ENCODE results near the gene KDM1A.

The KDM1A gene

DNA sequence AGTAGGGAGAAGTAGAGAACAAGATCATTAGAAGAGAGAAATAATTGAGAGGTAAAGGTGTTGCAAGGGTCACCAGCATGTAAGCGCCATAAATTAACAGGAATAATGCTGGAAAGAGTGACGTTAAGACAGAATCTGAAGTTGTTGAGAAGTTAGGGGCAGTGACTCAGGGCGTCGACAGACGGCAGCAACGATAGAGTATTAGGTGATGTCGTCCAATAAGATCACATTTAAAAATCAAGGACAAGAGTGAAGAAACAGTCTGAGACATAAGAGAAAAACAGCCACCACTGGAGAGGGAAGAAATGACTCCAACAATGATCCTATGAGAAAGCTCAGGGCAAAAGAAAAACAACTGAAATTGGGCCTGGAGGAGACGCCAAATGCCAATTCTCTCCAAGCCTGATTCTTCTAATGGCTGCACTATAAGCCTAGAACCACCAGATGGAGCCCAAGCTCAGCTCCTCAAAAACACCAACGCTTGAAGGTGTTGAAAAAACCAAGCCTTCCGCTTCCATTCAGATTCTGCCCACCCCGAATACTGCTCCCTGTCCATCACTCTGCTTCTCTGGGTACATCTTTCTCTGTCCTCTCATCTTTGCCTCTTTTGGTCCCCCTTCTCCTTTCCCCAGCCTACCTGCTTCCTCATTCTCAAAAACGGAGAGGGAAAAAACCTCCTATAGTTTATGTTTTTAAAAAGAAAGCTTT is 79.3 kb downstream of the KDM1A start:
- Histone ChIP-seq H3K27me3 (ENCODE audit: insufficient read depth, low read length) (no peaks in the 10 kb centered on the region), H3K79me1 (ENCODE audit: low read length) (peaks cover 1% of the 10 kb centered on the region), H2AK5ac (ENCODE audit: low read length) (no peak overlapping the region), H4K12ac (ENCODE audit: low read depth, low read length) (no peak overlapping the region), H3K4me2 (ENCODE audit: low read length) (no peak overlapping the region), H4K91ac (ENCODE audit: low read depth, low read length) (no peak overlapping the region), H3K4me3 (ENCODE audit: low read depth, low read length) (no peak overlapping the region), H3K4me1 (ENCODE audit: control insufficient read depth in 1 of 2, insufficient read depth in 2 of 2, low read length in 2 of 2) (peaks cover 10 to 17% of the 10 kb centered on the region in 2 experiments), H2BK120ac (ENCODE audit: insufficient read depth, low read length, poor library complexity) (no peak overlapping the region), H3K79me2 (ENCODE audit: control insufficient read depth, insufficient read depth, low read length, poor library complexity) (no peaks in the 10 kb centered on the region), H3K9ac (ENCODE audit: low read length) (no peak overlapping the region), H2BK5ac (ENCODE audit: low read depth, low read length, poor library complexity) (no peak overlapping the region), H3K27ac (ENCODE audit: low read depth, low read length) (no peak overlapping the region), H2AFZ (ENCODE audit: insufficient read depth, low read length, poor library complexity) (no peak overlapping the region), H4K8ac (ENCODE audit: low read depth, low read length) (no peak overlapping the region), H3K9me3 (ENCODE audit: insufficient read depth, low read depth, low read length) (no peaks in the 10 kb centered on the region), H3K14ac (ENCODE audit: low read length) (no peak overlapping the region), H3K36me3 (ENCODE audit: control insufficient read depth in 1 of 2, insufficient read depth in 2 of 2, low read length in 2 of 2) (peaks cover 4 to 11% of the 10 kb centered on the region in 2 experiments), H3K4ac (ENCODE audit: low read depth, low read length) (no peak overlapping the region), H2BK12ac (ENCODE audit: low read length) (no peak overlapping the region), H3K23ac (ENCODE audit: low read length) (no peak overlapping the region), H3K18ac (ENCODE audit: low read length) (no peak overlapping the region)
- no CpG with 5 or more reads among the region's 12 CpGs for WGBS (ENCODE audit: extremely low coverage, insufficient coverage, insufficient read length)
- DNase-seq: peak; percentile 73 to 86

- Histone ChIP-seq H3K14ac (ENCODE audit: low read length) (no peak overlapping the region), H3K4me1 (ENCODE audit: control insufficient read depth in 1 of 2, insufficient read depth in 2 of 2, low read length in 2 of 2) (peaks cover 10 to 17% of the 10 kb centered on the region in 2 experiments), H3K79me1 (ENCODE audit: low read length) (peaks cover 1% of the 10 kb centered on the region), H2AFZ (ENCODE audit: insufficient read depth, low read length, poor library complexity) (no peak overlapping the region), H2BK5ac (ENCODE audit: low read depth, low read length, poor library complexity) (no peak overlapping the region), H3K23ac (ENCODE audit: low read length) (no peak overlapping the region), H4K91ac (ENCODE audit: low read depth, low read length) (no peak overlapping the region), H3K18ac (ENCODE audit: low read length) (no peak overlapping the region), H3K4ac (ENCODE audit: low read depth, low read length) (no peak overlapping the region), H4K12ac (ENCODE audit: low read depth, low read length) (no peak overlapping the region), H3K9ac (ENCODE audit: low read length) (no peak overlapping the region), H3K79me2 (ENCODE audit: control insufficient read depth, insufficient read depth, low read length, poor library complexity) (no peaks in the 10 kb centered on the region), H4K8ac (ENCODE audit: low read depth, low read length) (no peak overlapping the region), H2BK12ac (ENCODE audit: low read length) (no peak overlapping the region), H3K27ac (ENCODE audit: low read depth, low read length) (no peak overlapping the region), H3K27me3 (ENCODE audit: insufficient read depth, low read length) (no peaks in the 10 kb centered on the region), H3K9me3 (ENCODE audit: insufficient read depth, low read depth, low read length) (no peaks in the 10 kb centered on the region), H2AK5ac (ENCODE audit: low read length) (no peak overlapping the region), H3K36me3 (ENCODE audit: control insufficient read depth in 1 of 2, insufficient read depth in 2 of 2, low read length in 2 of 2) (peaks cover 0 to 6% of the 10 kb centered on the region in 2 experiments), H2BK120ac (ENCODE audit: insufficient read depth, low read length, poor library complexity) (no peak overlapping the region), H3K4me3 (ENCODE audit: low read depth, low read length) (no peak overlapping the region), H3K4me2 (ENCODE audit: low read length) (no peak overlapping the region)
- DNase-seq: no peak
- no CpG with 5 or more reads among the region's 1 CpG for WGBS (ENCODE audit: extremely low coverage, insufficient coverage, insufficient read length)
Measured at GRCh38 chr1:23099171-23099536, 79.9 kb downstream of the KDM1A start.

GRCh38 chr1:23100074-23100748 is 80.9 kb downstream of the KDM1A start:
- no peak overlapping the region for H3K4me2 ChIP-seq (ENCODE audit: low read length)
- no peak overlapping the region for H2AFZ ChIP-seq (ENCODE audit: insufficient read depth, low read length, poor library complexity)

DNA sequence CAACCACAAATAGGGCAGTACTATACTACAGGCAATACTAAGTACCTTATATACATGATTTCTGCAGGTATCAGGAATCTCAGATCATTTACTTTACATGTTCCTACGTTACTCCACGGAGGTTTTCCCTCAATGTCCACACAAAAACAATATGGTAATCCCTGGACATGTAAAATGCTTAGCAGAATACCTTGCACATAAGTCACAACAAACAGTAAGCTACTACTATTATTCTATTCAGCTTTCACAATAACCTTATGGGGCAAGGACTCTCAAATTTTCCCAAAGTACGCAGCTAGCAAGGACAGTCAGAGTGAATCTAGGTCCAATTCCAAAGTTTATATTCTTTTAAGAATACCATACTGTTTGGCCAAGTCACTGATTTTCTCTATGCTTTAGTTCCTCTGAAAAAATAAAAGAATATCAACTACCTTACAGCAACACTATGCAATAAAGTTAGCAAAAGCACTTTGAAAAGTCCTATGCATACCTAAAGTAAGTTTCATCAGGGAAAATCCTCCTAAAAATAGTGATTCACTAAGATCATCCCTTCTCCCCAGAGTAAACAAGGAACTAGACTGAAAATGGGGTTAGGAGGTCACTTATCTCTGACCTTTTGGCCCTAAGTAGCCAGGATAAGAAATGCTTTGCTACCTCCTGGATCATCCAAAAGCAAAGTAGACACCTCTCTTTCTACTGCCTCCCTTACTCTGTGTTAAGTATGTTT is 82.0 kb downstream of the KDM1A start:
- Histone ChIP-seq H2BK5ac (ENCODE audit: low read depth, low read length, poor library complexity) (no peak overlapping the region), H3K27ac (ENCODE audit: low read depth, low read length) (peak overlapping the region; percentile 38), H4K12ac (ENCODE audit: low read depth, low read length) (no peak overlapping the region), H2AK5ac (ENCODE audit: low read length) (no peak overlapping the region), H3K4me2 (ENCODE audit: low read length) (no peak overlapping the region), H3K4me3 (ENCODE audit: low read depth, low read length) (no peak overlapping the region), H3K4me1 (ENCODE audit: control insufficient read depth in 1 of 2, insufficient read depth in 2 of 2, low read length in 2 of 2) (peaks cover 10 to 17% of the 10 kb centered on the region in 2 experiments), H4K8ac (ENCODE audit: low read depth, low read length) (no peak overlapping the region), H3K23ac (ENCODE audit: low read length) (no peak overlapping the region), H2BK12ac (ENCODE audit: low read length) (no peak overlapping the region), H3K9ac (ENCODE audit: low read length) (no peak overlapping the region), H3K79me1 (ENCODE audit: low read length) (peaks cover 1% of the 10 kb centered on the region), H3K14ac (ENCODE audit: low read length) (no peak overlapping the region), H3K79me2 (ENCODE audit: control insufficient read depth, insufficient read depth, low read length, poor library complexity) (no peaks in the 10 kb centered on the region), H3K4ac (ENCODE audit: low read depth, low read length) (no peak overlapping the region), H4K91ac (ENCODE audit: low read depth, low read length) (no peak overlapping the region), H3K18ac (ENCODE audit: low read length) (no peak overlapping the region), H3K36me3 (ENCODE audit: control insufficient read depth in 1 of 2, insufficient read depth in 2 of 2, low read length in 2 of 2) (peaks cover 0 to 5% of the 10 kb centered on the region in 2 experiments), H2AFZ (ENCODE audit: insufficient read depth, low read length, poor library complexity) (no peak overlapping the region), H3K9me3 (ENCODE audit: insufficient read depth, low read depth, low read length) (no peaks in the 10 kb centered on the region), H2BK120ac (ENCODE audit: insufficient read depth, low read length, poor library complexity) (no peak overlapping the region), H3K27me3 (ENCODE audit: insufficient read depth, low read length) (no peaks in the 10 kb centered on the region)
- peak in 1 of 2 donors; percentile 44 for DNase-seq
- WGBS (ENCODE audit: extremely low coverage, insufficient coverage, insufficient read length): no CpG with 5 or more reads among the region's 3 CpGs

More at GRCh38 chr1:23100074-23100748, 80.9 kb downstream of the KDM1A start:
- H2AK5ac ChIP-seq (ENCODE audit: low read length): no peak overlapping the region
- H3K27me3 ChIP-seq (ENCODE audit: insufficient read depth, low read length): no peaks in the 10 kb centered on the region
- no peak overlapping the region for H3K18ac ChIP-seq (ENCODE audit: low read length)
- H4K12ac ChIP-seq (ENCODE audit: low read depth, low read length): no peak overlapping the region
- H2BK5ac ChIP-seq (ENCODE audit: low read depth, low read length, poor library complexity): no peak overlapping the region
- H2BK120ac ChIP-seq (ENCODE audit: insufficient read depth, low read length, poor library complexity): no peak overlapping the region
- no peak overlapping the region for H4K91ac ChIP-seq (ENCODE audit: low read depth, low read length)
- H3K9me3 ChIP-seq (ENCODE audit: insufficient read depth, low read depth, low read length): no peaks in the 10 kb centered on the region
- peaks cover 1% of the 10 kb centered on the region for H3K79me1 ChIP-seq (ENCODE audit: low read length)
- no peak overlapping the region for H3K4ac ChIP-seq (ENCODE audit: low read depth, low read length)
- H3K14ac ChIP-seq (ENCODE audit: low read length): no peak overlapping the region
- no peak overlapping the region for H2BK12ac ChIP-seq (ENCODE audit: low read length)
- H3K4me1 ChIP-seq (ENCODE audit: control insufficient read depth in 1 of 2, insufficient read depth in 2 of 2, low read length in 2 of 2): peaks cover 10 to 17% of the 10 kb centered on the region in 2 experiments
- peak overlapping the region; percentile 64 for H3K27ac ChIP-seq (ENCODE audit: low read depth, low read length)
- no peaks in the 10 kb centered on the region for H3K79me2 ChIP-seq (ENCODE audit: control insufficient read depth, insufficient read depth, low read length, poor library complexity)
- WGBS (ENCODE audit: extremely low coverage, insufficient coverage, insufficient read length): no CpG with 5 or more reads among the region's 3 CpGs
- H3K23ac ChIP-seq (ENCODE audit: low read length): no peak overlapping the region
- peak; percentile 82 to 96 for DNase-seq
- H3K36me3 ChIP-seq (ENCODE audit: control insufficient read depth in 1 of 2, insufficient read depth in 2 of 2, low read length in 2 of 2): peaks cover 0 to 3% of the 10 kb centered on the region in 2 experiments
- no peak overlapping the region for H3K4me3 ChIP-seq (ENCODE audit: low read depth, low read length)
- no peak overlapping the region for H4K8ac ChIP-seq (ENCODE audit: low read depth, low read length)
- H3K9ac ChIP-seq (ENCODE audit: low read length): no peak overlapping the region

Data from trophoblast cell (in vitro differentiated cells and primary cell).